Progenitor cell of endocrine pancreas (in vitro differentiated cells): ENCODE results near the gene SPINK7. TPM values are rescaled to one million over a fixed set of nuclear protein-coding genes. Genes with fewer than 3 reads are reported as not detected.
"Not testable (repeated sequence)": the region's sequence is repeated elsewhere in the genome, so short reads cannot be mapped to it uniquely, and the experiment has no call there.

Experiments
- DNase-seq: peaks from one replicate; pipeline ENCODE4 v3.0.0; 2021; ENCODE audit warnings: low spot score; ENCODE audit not compliant: unreplicated experiment
- H3K27ac Mint-ChIP-seq: 2 replicates; pipeline ENCODE4 v1.8.0; 2021; ENCODE audit warnings: mild to moderate bottlenecking, moderate library complexity, mixed read lengths
- H3K27me3 Mint-ChIP-seq: 2 replicates; pipeline ENCODE4 v1.8.0; 2021; ENCODE audit warnings: mixed read lengths
- H3K36me3 Mint-ChIP-seq: 2 replicates; pipeline ENCODE4 v1.8.0; 2022; ENCODE audit warnings: mixed read lengths; ENCODE audit not compliant: insufficient read depth
- H3K4me1 Mint-ChIP-seq: 2 replicates; pipeline ENCODE4 v1.8.0; 2021; ENCODE audit warnings: low read depth, mixed read lengths
- H3K4me3 Mint-ChIP-seq: 2 replicates; pipeline ENCODE4 v1.8.0; 2021; ENCODE audit warnings: low read depth, mild to moderate bottlenecking, moderate library complexity, mixed read lengths
- H3K9me3 Mint-ChIP-seq: 2 replicates; pipeline ENCODE4 v1.8.0; 2021; ENCODE audit warnings: low read depth, mixed read lengths
- long read RNA-seq: library from polyadenylated mRNA; unstranded; transcript quantifications from one replicate; pipeline ENCODE4 v2.0.0, GENCODE V29; 2020
- total RNA-seq: library from RNA; stranded (reverse); gene quantifications from 2 replicates; pipeline ENCODE4 v1.2.1, GENCODE V29; 2021
- TF ChIP-seq, protein P1 (sequence below): fragments of 200-600 bp; sonication (generic); IDR thresholded peaks from one replicate; pipeline ENCODE4 v1.5.0; 2021; ENCODE audit warnings: antibody characterized with exemption, mild to moderate bottlenecking; ENCODE audit not compliant: unreplicated experiment

The SPINK7 gene
- total RNA-seq = not detected in 2 replicates
- long read RNA-seq = 0 reads

DNA sequence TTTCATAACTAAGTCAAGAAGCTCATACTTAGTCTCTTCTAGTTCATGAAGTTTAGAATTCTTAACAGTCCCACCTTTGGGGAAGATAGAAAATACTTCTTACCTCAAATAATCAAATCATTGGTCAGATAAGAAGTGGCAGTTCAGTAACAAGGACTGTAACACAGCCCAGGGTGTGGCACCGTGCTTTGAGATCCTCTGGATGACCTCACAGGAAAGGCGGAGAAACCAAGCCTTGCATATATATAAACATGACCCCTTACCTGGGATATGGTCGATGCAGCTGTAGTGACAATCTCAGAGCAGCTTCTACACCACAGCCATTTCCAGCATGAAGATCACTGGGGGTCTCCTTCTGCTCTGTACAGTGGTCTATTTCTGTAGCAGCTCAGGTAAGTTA, at the start of gene SPINK7:
TSS of gene SPINK7 (plus strand) at position 271 of the 400 bp plus-strand sequence. CDS start at position 332, 61 bp downstream.
- TF ChIP-seq, protein P1, sequence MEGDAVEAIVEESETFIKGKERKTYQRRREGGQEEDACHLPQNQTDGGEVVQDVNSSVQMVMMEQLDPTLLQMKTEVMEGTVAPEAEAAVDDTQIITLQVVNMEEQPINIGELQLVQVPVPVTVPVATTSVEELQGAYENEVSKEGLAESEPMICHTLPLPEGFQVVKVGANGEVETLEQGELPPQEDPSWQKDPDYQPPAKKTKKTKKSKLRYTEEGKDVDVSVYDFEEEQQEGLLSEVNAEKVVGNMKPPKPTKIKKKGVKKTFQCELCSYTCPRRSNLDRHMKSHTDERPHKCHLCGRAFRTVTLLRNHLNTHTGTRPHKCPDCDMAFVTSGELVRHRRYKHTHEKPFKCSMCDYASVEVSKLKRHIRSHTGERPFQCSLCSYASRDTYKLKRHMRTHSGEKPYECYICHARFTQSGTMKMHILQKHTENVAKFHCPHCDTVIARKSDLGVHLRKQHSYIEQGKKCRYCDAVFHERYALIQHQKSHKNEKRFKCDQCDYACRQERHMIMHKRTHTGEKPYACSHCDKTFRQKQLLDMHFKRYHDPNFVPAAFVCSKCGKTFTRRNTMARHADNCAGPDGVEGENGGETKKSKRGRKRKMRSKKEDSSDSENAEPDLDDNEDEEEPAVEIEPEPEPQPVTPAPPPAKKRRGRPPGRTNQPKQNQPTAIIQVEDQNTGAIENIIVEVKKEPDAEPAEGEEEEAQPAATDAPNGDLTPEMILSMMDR = no peak
- H3K9me3 Mint-ChIP-seq = peaks cover 15% of the 10 kb centered on the region
- H3K27me3 Mint-ChIP-seq = no peaks in the 10 kb centered on the region
- H3K27ac Mint-ChIP-seq = no peak within 1 kb of the TSS
- H3K4me3 Mint-ChIP-seq = no peak within 1 kb of the TSS
- no peak for DNase-seq
- H3K36me3 Mint-ChIP-seq = peaks cover 9% of the 10 kb centered on the region
- no peaks in the 10 kb centered on the region for H3K4me1 Mint-ChIP-seq

DNA sequence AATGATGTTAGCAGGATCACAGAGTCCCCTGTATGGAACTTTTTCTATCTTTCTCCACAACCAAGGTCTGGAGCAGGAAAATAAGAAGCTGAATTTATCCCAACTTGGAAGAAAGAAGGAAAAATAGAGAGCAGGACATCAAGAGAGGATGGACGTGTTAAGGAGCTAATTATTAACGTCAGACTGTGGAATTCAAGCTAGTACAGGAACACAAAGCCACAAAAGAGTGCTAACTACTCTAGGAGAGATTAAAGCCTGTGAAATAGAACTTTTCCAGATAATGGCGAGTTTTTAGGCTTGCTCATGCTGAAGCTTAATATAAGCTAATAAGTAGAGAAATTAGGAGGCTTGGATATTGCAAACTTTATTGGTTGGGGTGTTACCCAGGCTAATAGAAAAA, 44.3 kb upstream of the SPINK7 start:
- H3K27ac Mint-ChIP-seq = no peak overlapping the region
- DNase-seq = no peak
- H3K4me1 Mint-ChIP-seq = peaks cover 13% of the 10 kb centered on the region
- peaks cover 8% of the 10 kb centered on the region for H3K9me3 Mint-ChIP-seq
- no peaks in the 10 kb centered on the region for H3K36me3 Mint-ChIP-seq
- no peaks in the 10 kb centered on the region for H3K27me3 Mint-ChIP-seq
- TF ChIP-seq, protein P1 = no peak
- H3K4me3 Mint-ChIP-seq = no peak overlapping the region

DNA sequence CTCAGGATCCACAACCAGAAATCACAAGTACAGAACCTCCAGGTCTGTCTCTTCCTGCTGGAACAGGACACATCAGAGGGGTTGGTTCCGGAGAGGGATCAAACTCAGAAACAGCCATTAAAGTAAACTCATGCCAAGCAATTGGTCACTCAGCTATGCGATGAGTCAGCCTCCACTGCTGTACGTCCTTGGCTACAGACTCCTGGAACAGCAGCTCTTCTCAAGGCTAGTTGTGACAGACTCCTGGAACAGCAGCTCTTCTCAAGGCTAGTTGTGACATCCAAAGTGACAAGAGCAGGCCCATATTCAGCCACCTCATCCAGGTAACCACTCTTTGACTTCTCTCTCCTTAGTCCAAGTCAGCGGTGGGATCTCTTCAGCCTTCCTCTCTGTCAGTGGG, 43.7 kb upstream of the SPINK7 start, which contains the start of gene SPINK13:
TSS of gene SPINK13 (plus strand) at position 229 of the 400 bp plus-strand sequence. CDS start 1,279 bp downstream, outside the sequence.
- TF ChIP-seq, protein P1 = no peak
- Mint-ChIP-seq H3K9me3 (peaks cover 8% of the 10 kb centered on the region), H3K36me3 (no peaks in the 10 kb centered on the region), H3K27me3 (no peaks in the 10 kb centered on the region), H3K4me3 (no peak within 1 kb of the TSS), H3K4me1 (peaks cover 13% of the 10 kb centered on the region), H3K27ac (no peak within 1 kb of the TSS)
- DNase-seq = no peak

DNA sequence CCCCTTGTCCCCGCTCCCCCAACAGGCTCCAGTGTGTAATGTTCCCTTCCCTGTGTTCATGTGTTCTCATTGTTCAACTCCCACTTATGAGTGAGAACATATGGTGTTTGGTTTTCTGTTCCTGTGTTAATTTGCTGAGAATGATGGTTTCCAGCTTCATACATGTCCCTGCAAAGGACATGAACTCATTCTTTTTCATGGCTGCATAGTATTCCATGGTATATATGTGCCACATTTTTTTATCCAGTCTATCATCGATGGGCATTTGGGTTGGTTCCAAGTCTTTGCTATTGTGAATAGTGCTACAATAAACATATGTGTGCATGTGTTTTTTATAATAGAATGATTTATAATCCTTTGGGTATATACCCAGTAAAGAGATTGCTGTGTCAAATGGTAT, 37.1 kb upstream of the SPINK7 start:
- not testable (repeated sequence) for H3K36me3 Mint-ChIP-seq, H3K4me1 Mint-ChIP-seq, H3K27ac Mint-ChIP-seq, H3K4me3 Mint-ChIP-seq, H3K27me3 Mint-ChIP-seq, DNase-seq
- peaks cover 18% of the 10 kb centered on the region for H3K9me3 Mint-ChIP-seq

DNA sequence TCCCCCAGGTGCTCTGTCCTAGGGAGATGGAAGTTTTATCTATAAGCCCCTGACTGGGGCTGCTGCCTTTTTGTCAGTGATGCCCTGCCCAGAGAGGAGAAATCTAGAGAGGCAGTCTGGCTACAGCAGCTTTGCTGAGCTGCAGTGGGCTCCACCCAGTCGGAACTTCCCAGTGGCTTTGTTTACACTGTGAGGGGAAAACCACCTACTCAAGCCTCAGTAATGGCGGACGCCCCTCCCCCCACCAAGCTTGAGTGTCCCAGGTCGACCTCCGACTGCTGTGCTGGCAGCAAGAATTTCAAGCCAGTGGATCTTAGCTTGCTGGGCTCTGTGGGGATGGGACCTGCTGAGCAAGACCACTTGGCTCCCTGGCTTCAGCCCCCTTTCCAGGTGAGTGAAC, 31.3 kb upstream of the SPINK7 start:
- DNase-seq, H3K4me1 Mint-ChIP-seq, H3K27ac Mint-ChIP-seq, H3K4me3 Mint-ChIP-seq, H3K36me3 Mint-ChIP-seq: not testable (repeated sequence)
- Mint-ChIP-seq H3K9me3 (peaks cover 18% of the 10 kb centered on the region), H3K27me3 (peaks cover 11% of the 10 kb centered on the region)

DNA sequence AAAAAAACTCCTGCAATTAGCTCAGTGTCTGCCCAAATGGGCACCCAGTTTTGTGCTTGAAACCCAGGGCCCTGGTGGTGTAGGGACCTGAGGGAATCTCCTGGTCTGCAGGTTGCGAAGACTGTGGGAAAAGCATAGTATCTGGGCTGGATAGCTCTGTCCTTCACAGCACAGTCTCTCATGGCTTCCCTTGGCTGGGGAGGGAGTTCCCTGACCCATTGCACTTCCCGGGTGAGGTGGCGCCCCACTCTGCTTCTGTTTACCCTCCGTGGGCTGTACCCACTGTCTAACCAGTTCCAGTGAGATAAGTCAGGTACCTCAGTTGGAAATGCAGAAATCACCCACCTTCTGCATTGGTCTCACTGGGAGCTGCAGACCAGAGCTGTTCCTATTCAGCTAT, 30.9 kb upstream of the SPINK7 start:
- not testable (repeated sequence) for H3K36me3 Mint-ChIP-seq, H3K27ac Mint-ChIP-seq, H3K4me1 Mint-ChIP-seq, H3K4me3 Mint-ChIP-seq, DNase-seq
- Mint-ChIP-seq H3K9me3 (peaks cover 14% of the 10 kb centered on the region), H3K27me3 (peaks cover 11% of the 10 kb centered on the region)
